ENCODE results near the gene GPR158.

- TF ChIP-seq POLR2A (IDR thresholded peaks at IDR 0.05) (no peak), EP300 (IDR thresholded peaks at IDR 0.05) (no peak), POLR2AphosphoS5 (IDR thresholded peaks at IDR 0.05) (no peak)
- TF ChIP-seq, protein P1, sequence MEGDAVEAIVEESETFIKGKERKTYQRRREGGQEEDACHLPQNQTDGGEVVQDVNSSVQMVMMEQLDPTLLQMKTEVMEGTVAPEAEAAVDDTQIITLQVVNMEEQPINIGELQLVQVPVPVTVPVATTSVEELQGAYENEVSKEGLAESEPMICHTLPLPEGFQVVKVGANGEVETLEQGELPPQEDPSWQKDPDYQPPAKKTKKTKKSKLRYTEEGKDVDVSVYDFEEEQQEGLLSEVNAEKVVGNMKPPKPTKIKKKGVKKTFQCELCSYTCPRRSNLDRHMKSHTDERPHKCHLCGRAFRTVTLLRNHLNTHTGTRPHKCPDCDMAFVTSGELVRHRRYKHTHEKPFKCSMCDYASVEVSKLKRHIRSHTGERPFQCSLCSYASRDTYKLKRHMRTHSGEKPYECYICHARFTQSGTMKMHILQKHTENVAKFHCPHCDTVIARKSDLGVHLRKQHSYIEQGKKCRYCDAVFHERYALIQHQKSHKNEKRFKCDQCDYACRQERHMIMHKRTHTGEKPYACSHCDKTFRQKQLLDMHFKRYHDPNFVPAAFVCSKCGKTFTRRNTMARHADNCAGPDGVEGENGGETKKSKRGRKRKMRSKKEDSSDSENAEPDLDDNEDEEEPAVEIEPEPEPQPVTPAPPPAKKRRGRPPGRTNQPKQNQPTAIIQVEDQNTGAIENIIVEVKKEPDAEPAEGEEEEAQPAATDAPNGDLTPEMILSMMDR (IDR thresholded peaks at IDR 0.05): no peak
Measured at GRCh38 chr10:25600651-25601050, 425.9 kb downstream of the GPR158 start.
